HepG2 (cell line): ENCODE measurements around the gene DOCK1. TPM values are rescaled to one million over a fixed set of nuclear protein-coding genes. Genes with fewer than 3 reads are reported as not detected.

Source experiments
- ATAC-seq: fragments of 200-7000 bp; cut with Tn5 transposase; 3 replicates; pipeline ENCODE4 v1.9.1; 2020; ENCODE audit warnings: mild to moderate bottlenecking, moderate library complexity
- BruUV-seq: library from RNA; stranded (reverse); fragments of 400-500 nt; replicated peaks from 2 replicates; lab custom pipeline; 2021; lab: Mats Ljungman, UMichigan
- CTCF ChIA-PET: fragments of 300-600 bp; formaldehyde crosslinking; extraction: SDS; loops from one replicate; lab custom pipeline; 2021; ENCODE audit warnings: low total read pairs, inconsistent platforms, low intra/inter-chr PET ratio; lab: Yijun Ruan, JAX
- POLR2A ChIA-PET: fragments of 350-600 bp; sonication (Branson Sonifier 250); formaldehyde crosslinking; loops from one replicate; lab custom pipeline; 2020; ENCODE audit warnings: antibody characterized with exemption, inconsistent platforms; lab: Yijun Ruan, JAX
- DNase-seq: peaks from one replicate; pipeline ENCODE4 v3.0.0-alpha.2; 2015; ENCODE audit warnings: low spot score
- FAIRE-seq: peaks from 3 replicates; lab custom pipeline; 2011; peaks lifted over from hg19 to GRCh38; lab: Jason Lieb, UNC
- H2AFZ ChIP-seq: one replicate; pipeline ENCODE4 v1.6.1; 2011; ENCODE audit warnings: low read length, inconsistent platforms
- H3K27ac ChIP-seq: fragments of 300-600 bp; 3 replicates; pipeline ENCODE4 v1.8.0; 2011; ENCODE audit warnings: mixed run types, mild to moderate bottlenecking, mixed read lengths, low read length, inconsistent platforms; ENCODE audit not compliant: insufficient read depth; ENCODE audit errors: extremely low read length
- H3K27me3 ChIP-seq, 2 experiments: fragments of 200-600 bp in 1 of 2; 2 replicates in 1 of 2; 3 replicates in 1 of 2; pipeline versions ENCODE4 v1.6.0 to v1.8.0; 2011; ENCODE audit warnings: low read length in 2 of 2, mild to moderate bottlenecking in 2 of 2, moderate library complexity in 2 of 2, inconsistent platforms in 1 of 2; ENCODE audit not compliant: insufficient read depth in 2 of 2, control insufficient read depth in 1 of 2
- H3K36me3 ChIP-seq, 2 experiments: fragments of 200-600 bp in 1 of 2; replicated peaks in 1 of 2; 2 replicates in 1 of 2; 3 replicates in 1 of 2; pipeline versions ENCODE4 v1.5.1 to v1.8.0; 2011; ENCODE audit warnings: low read length in 2 of 2, inconsistent platforms in 1 of 2; ENCODE audit not compliant: insufficient read depth in 2 of 2, control insufficient read depth in 1 of 2
- H3K4me1 ChIP-seq: 2 replicates; pipeline ENCODE4 v1.5.1; 2012; ENCODE audit warnings: low read length, inconsistent platforms; ENCODE audit not compliant: insufficient read depth
- H3K4me2 ChIP-seq: 2 replicates; pipeline ENCODE4 v1.6.0; 2011; ENCODE audit warnings: low read depth, low read length, inconsistent platforms
- H3K4me3 ChIP-seq, 3 experiments: fragments of 200-600 bp in 1 of 3; sonication (generic), shearing (Covaris generic) in 1 of 3; replicated peaks in 1 of 3; 2 replicates each; pipeline ENCODE4 v1.5.1; 2011 to 2016; ENCODE audit warnings: low read length in 3 of 3, inconsistent platforms in 2 of 3, low read depth in 2 of 3, mild to moderate bottlenecking in 2 of 3, control low read depth in 1 of 3, mixed read lengths in 1 of 3; ENCODE audit not compliant: insufficient read depth in 1 of 3
- H3K79me2 ChIP-seq: one replicate; pipeline ENCODE4 v1.6.1; 2011; ENCODE audit warnings: low read length, inconsistent platforms; ENCODE audit not compliant: insufficient read depth
- H3K9ac ChIP-seq: 2 replicates; pipeline ENCODE4 v1.6.0; 2011; ENCODE audit warnings: mild to moderate bottlenecking, low read depth, low read length, inconsistent platforms; ENCODE audit not compliant: insufficient read depth
- H3K9me3 ChIP-seq: 2 replicates; pipeline ENCODE4 v1.5.1; 2012; ENCODE audit warnings: mild to moderate bottlenecking, low read length
- H4K20me1 ChIP-seq: 2 replicates; pipeline ENCODE4 v1.6.0; 2011; ENCODE audit warnings: inconsistent platforms, mild to moderate bottlenecking, low read length, moderate library complexity; ENCODE audit not compliant: insufficient read depth
- GATAD2A ChIP-seq: IDR thresholded peaks from 2 replicates; pipeline ENCODE4 v1.6.1; 2016
- TBX2 ChIP-seq: sonication (generic); formaldehyde crosslinking; IDR thresholded peaks from 2 replicates; pipeline ENCODE4 v1.5.0; 2020; ENCODE audit warnings: missing genetic modification reagents, mild to moderate bottlenecking, borderline replicate concordance
- ZEB1 ChIP-seq: IDR thresholded peaks from 2 replicates; pipeline ENCODE4 v1.6.1; 2012; ENCODE audit warnings: mild to moderate bottlenecking, low read depth, inconsistent platforms; ENCODE audit not compliant: insufficient replicate concordance
- ZNF10 ChIP-seq: sonication (generic); formaldehyde crosslinking; IDR thresholded peaks from 2 replicates; pipeline ENCODE4 v1.4.0; 2020; ENCODE audit warnings: mild to moderate bottlenecking, low read depth, missing genetic modification reagents, borderline replicate concordance
- ZNF569 ChIP-seq: sonication (generic); formaldehyde crosslinking; IDR thresholded peaks from 2 replicates; pipeline ENCODE4 v1.5.0; 2020; ENCODE audit warnings: mild to moderate bottlenecking, missing genetic modification reagents, moderate library complexity, borderline replicate concordance
- WGBS: methylation state at CpG from one replicate; pipeline ENCODE4 v1.1.6; 2017; ENCODE audit warnings: low lambda C conversion rate; 5-methylcytosine and 5-hydroxymethylcytosine counted together
- in situ Hi-C: cut with HindIII; loops from 2 replicates; pipeline ENCODE4 v1.10.0; 2017; ENCODE audit warnings: low pct_unique_long_range_greater_than_20kb; ENCODE audit not compliant: extremely low pct_ligation_motif_present
- intact Hi-C: fragments of 100-400 bp; cut with micrococcal nuclease; formaldehyde crosslinking; loops from one replicate; pipeline ENCODE4 v1.10.0; 2022; ENCODE audit not compliant: unreplicated experiment
- polyA plus RNA-seq, 8 experiments: library from polyadenylated mRNA; depleted of rRNA in 3 of 8; stranded (reverse) in 7 of 8; unstranded in 1 of 8; fragments of >200 nt; fragmentation: Illumina TruSeq in 4 of 8; extraction: Trizol in 4 of 8; gene quantifications; 2 replicates each; pipeline versions ENCODE4 v1.2.1 to v1.2.3, GENCODE V29; 2011 to 2016; ENCODE audit warnings: low read depth in 4 of 8, missing spikeins in 1 of 8, mixed read lengths in 1 of 8; ENCODE audit not compliant: insufficient read depth in 1 of 8
- total RNA-seq, 5 experiments: library from RNA; depleted of rRNA; stranded (reverse); fragments of >200 nt; fragmentation: Illumina TruSeq; extraction: Trizol; gene quantifications; 2 replicates each; pipeline ENCODE4 v1.2.3, GENCODE V29; 2016; ENCODE audit warnings: low read depth in 1 of 5
- TF ChIP-seq, protein P1 (sequence below): sonication (generic); formaldehyde crosslinking; IDR thresholded peaks from 2 replicates; pipeline ENCODE4 v1.4.0; 2020; ENCODE audit warnings: low read depth, mild to moderate bottlenecking, missing genetic modification reagents
- TF ChIP-seq, protein P2 (sequence below): sonication (generic); formaldehyde crosslinking; IDR thresholded peaks from 2 replicates; pipeline ENCODE4 v1.5.1; 2020; ENCODE audit warnings: mild to moderate bottlenecking, missing genetic modification reagents, moderate library complexity

DOCK1 gene
- total and polyA plus RNA-seq, 2 of the 13 experiments (the other 11 are each of a cell fraction or from before 2014, with no cell fraction given), result 8.3 to 25.5 TPM

GRCh38 chr10:127265288-127265687 is 360.1 kb downstream of the DOCK1 start:
- Histone ChIP-seq H2AFZ (no peak overlapping the region), H3K4me3 (no peak overlapping the region), H3K4me2 (no peak overlapping the region), H4K20me1 (no peaks in the 10 kb centered on the region), H3K27ac (no peak overlapping the region), H3K79me2 (no peaks in the 10 kb centered on the region), H3K9me3 (no peaks in the 10 kb centered on the region), H3K4me1 (no peaks in the 10 kb centered on the region), H3K36me3 (peaks cover 0 to 2% of the 10 kb centered on the region in 2 experiments; a peak in 3 of 5 replicates), H3K9ac (no peak overlapping the region), H3K27me3 (no peaks in the 10 kb centered on the region)
- intact Hi-C loops, result no loop called here
- no peak for FAIRE-seq
- no peak for ATAC-seq
- in situ Hi-C loops, result no loop called here
- 85% methylated on average over 3 of the region's 3 CpGs for WGBS
- ChIA-PET CTCF (no interaction called here), POLR2A (no interaction called here)
- DNase-seq, result no peak
- TF ChIP-seq, protein P1, sequence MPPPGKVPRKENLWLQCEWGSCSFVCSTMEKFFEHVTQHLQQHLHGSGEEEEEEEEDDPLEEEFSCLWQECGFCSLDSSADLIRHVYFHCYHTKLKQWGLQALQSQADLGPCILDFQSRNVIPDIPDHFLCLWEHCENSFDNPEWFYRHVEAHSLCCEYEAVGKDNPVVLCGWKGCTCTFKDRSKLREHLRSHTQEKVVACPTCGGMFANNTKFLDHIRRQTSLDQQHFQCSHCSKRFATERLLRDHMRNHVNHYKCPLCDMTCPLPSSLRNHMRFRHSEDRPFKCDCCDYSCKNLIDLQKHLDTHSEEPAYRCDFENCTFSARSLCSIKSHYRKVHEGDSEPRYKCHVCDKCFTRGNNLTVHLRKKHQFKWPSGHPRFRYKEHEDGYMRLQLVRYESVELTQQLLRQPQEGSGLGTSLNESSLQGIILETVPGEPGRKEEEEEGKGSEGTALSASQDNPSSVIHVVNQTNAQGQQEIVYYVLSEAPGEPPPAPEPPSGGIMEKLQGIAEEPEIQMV (CRISPR knock-in tag), result no peak
- no peak for TF ChIP-seq ZEB1
- TF ChIP-seq ZNF10 (CRISPR knock-in tag), result no peak
- TF ChIP-seq ZNF569 (CRISPR knock-in tag), result no peak
- TF ChIP-seq TBX2, result no peak
- TF ChIP-seq, protein P2, sequence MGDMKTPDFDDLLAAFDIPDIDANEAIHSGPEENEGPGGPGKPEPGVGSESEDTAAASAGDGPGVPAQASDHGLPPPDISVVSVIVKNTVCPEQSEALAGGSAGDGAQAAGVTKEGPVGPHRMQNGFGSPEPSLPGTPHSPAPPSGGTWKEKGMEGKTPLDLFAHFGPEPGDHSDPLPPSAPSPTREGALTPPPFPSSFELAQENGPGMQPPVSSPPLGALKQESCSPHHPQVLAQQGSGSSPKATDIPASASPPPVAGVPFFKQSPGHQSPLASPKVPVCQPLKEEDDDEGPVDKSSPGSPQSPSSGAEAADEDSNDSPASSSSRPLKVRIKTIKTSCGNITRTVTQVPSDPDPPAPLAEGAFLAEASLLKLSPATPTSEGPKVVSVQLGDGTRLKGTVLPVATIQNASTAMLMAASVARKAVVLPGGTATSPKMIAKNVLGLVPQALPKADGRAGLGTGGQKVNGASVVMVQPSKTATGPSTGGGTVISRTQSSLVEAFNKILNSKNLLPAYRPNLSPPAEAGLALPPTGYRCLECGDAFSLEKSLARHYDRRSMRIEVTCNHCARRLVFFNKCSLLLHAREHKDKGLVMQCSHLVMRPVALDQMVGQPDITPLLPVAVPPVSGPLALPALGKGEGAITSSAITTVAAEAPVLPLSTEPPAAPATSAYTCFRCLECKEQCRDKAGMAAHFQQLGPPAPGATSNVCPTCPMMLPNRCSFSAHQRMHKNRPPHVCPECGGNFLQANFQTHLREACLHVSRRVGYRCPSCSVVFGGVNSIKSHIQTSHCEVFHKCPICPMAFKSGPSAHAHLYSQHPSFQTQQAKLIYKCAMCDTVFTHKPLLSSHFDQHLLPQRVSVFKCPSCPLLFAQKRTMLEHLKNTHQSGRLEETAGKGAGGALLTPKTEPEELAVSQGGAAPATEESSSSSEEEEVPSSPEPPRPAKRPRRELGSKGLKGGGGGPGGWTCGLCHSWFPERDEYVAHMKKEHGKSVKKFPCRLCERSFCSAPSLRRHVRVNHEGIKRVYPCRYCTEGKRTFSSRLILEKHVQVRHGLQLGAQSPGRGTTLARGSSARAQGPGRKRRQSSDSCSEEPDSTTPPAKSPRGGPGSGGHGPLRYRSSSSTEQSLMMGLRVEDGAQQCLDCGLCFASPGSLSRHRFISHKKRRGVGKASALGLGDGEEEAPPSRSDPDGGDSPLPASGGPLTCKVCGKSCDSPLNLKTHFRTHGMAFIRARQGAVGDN (CRISPR knock-in tag), result no peak
- no peak for TF ChIP-seq GATAD2A (CRISPR knock-in tag)
- no TSS peak for BruUV-seq
